ENCODE measurements around the gene TACSTD2.
"Not testable (repeated sequence)": the region's sequence is repeated elsewhere in the genome, so short reads cannot be mapped to it uniquely, and the experiment has no call there.

The TACSTD2 gene

GRCh38 chr1:58555393-58555792, 21.7 kb downstream of the TACSTD2 start:
- DNase-seq = no peak

- no peak for DNase-seq
Measured at GRCh38 chr1:58551186-58552140, 25.6 kb downstream of the TACSTD2 start.

GRCh38 chr1:58549291-58549690, 27.8 kb downstream of the TACSTD2 start:
- DNase-seq = not testable (repeated sequence)

GRCh38 chr1:58548371-58548770, 28.7 kb downstream of the TACSTD2 start:
- DNase-seq = no peak

GRCh38 chr1:58546520-58547308, 30.3 kb downstream of the TACSTD2 start, which contains the start of gene OMA1:
TSS of gene OMA1 (minus strand) at chr1:58546726. CDS start at chr1:58539294, 7,432 bp downstream.
- DNase-seq = peak; percentile 93

GRCh38 chr1:58545591-58546519, 31.2 kb downstream of the TACSTD2 start:
- peak; percentile 34 for DNase-seq

GRCh38 chr1:58543260-58543659, 33.8 kb downstream of the TACSTD2 start:
- DNase-seq = no peak

GRCh38 chr1:58539553-58539952, 37.5 kb downstream of the TACSTD2 start:
- no peak for DNase-seq

GRCh38 chr1:58538821-58539220, 38.2 kb downstream of the TACSTD2 start:
- no peak for DNase-seq

- DNase-seq = not testable (repeated sequence)
Measured at GRCh38 chr1:58531842-58532241, 45.2 kb downstream of the TACSTD2 start.

GRCh38 chr1:58529284-58529683, 47.8 kb downstream of the TACSTD2 start:
- no peak for DNase-seq

- no peak for DNase-seq
Measured at GRCh38 chr1:58528518-58528917, 48.5 kb downstream of the TACSTD2 start.

All from DMS 273 treated with DMSO at 0.1 percent for 48 hours (cell line).